Activated CD8-positive, alpha-beta memory T cell treated with anti-CD3 and anti-CD28 coated beads, Interleukin-2, amount 50 U/mL, for 48 hours (primary cell): ENCODE results near the gene TTLL8.
A peak's percentile ranks its signal among the peaks of the same experiment; 100 is the strongest.

Experiments used
- DNase-seq: peaks from one replicate; pipeline ENCODE4 v3.0.0-alpha.2; 2020

The TTLL8 gene

GRCh38 chr22:49976439-49977175 is 81.5 kb downstream of the TTLL8 start:
- peak; percentile 57 for DNase-seq

- DNase-seq: peak; percentile 80
These were observed 82.3 kb downstream of the TTLL8 start for GRCh38 chr22:49975543-49976389.

DNA sequence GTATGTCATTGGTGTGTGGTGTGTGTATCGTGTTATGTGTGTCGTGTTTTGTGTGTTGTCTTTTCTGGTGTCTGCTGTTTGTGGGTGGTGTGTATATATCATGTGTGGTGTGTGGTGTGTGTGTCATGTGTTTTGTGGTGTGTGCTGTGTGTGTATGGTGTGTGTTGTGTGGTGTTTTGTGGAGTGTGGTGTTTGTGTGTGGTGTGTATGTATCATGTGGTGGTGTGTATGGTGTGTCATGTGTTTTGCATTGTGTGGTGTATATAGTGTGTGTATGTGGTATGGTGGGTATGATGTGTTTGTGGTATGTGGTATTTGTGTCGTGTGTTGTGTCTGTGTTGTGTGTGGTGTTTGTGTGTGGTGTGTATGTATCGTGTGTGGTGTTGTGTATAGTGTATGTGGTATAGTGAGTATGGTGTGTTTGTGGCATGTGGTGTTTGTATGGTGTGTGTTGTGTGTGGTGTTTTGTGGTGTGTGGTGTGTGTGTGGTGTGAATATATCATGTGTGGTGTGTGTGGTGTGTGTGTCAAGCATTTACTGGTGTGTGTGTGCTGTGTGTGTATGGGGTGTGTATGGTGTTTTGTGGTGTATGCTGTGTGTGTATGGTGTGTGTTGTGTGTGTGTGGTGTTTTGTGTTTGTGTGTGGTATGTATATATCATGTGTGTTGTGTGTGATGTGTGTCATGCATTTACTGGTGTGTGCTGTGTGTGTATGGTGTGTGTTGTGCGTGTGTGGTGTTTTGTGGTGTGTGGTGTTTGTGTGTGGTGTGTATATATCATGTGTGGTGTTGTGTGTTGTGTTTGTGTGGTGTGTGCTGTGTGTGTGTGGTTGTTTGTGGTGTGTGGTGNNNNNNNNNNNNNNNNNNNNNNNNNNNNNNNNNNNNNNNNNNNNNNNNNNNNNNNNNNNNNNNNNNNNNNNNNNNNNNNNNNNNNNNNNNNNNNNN is 84.8 kb downstream of the TTLL8 start:
- no peak for DNase-seq

DNA sequence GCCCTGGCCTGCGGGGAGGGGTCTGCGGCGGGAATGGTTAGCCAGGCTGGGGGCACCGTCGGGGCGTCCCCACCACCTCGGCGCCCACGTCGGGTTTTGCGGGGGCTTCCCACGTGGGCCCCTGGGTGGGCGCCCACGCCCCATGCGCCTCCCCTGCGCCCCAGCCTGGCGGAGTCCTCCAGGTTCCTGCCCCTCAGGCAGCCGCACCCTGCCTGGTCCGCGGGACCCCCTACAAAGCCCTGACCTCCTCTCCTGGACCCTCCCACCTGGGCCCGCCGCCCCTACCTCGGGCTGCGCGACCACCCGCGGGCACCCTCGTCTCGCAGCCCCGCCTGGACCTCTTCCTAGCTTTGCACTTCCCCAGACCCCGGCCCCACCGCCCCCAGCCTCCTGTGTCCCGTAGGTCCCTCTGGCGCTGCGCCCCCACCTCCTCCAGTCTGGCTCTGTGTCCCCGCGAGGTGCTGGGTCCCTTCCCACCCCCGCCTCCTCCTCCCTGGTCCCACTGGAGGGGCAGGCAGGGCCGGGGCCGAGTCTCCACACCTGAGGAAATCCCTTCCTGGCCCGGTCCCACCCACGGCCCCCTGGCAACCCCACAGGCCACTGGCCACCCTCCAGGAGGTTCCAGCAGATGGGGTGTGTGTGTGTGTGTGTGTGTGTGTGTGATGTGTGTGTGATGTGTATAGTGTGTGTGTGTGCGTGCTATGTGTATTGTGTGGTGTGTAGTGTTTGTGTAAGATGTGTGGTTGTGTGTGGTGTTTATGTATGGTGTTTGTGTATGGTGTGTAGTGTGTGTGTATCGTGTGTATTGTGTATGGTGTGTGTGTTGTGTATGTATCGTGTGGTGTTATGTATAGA is 85.7 kb downstream of the TTLL8 start:
- DNase-seq: peak; percentile 60

- peak; percentile 89 for DNase-seq
These were observed 86.6 kb downstream of the TTLL8 start for GRCh38 chr22:49971232-49972162.

GRCh38 chr22:49970528-49971231 is 87.4 kb downstream of the TTLL8 start:
- DNase-seq: peak; percentile 94

- DNase-seq: peak; percentile 66
These were observed 88.2 kb downstream of the TTLL8 start for GRCh38 chr22:49969751-49970527.

- peak; percentile 59 for DNase-seq
These were observed 89.1 kb downstream of the TTLL8 start for GRCh38 chr22:49968831-49969661.
